Stomach smooth muscle (tissue), 2 donors: ENCODE results near the gene GTF2F2.
A peak's percentile ranks its signal among the peaks of the same experiment; 100 is the strongest.
"Not testable (repeated sequence)": the region's sequence is repeated elsewhere in the genome, so short reads cannot be mapped to it uniquely, and the experiment has no call there.

Source experiments
- H3K27ac ChIP-seq: one replicate; pipeline ENCODE4 v1.7.0; 2013; ENCODE audit warnings: mild to moderate bottlenecking, low read length, inconsistent platforms
- H3K27me3 ChIP-seq, 2 donors: one replicate each; pipeline ENCODE4 v1.7.0; 2013; ENCODE audit warnings: low read length in 2 of 2; ENCODE audit not compliant: insufficient read depth in 2 of 2, control insufficient read depth in 1 of 2
- H3K36me3 ChIP-seq, 2 donors: one replicate each; pipeline ENCODE4 v1.7.0; 2013; ENCODE audit warnings: low read length in 2 of 2; ENCODE audit not compliant: control insufficient read depth in 2 of 2, insufficient read depth in 2 of 2
- H3K4me1 ChIP-seq: one replicate; pipeline ENCODE4 v1.7.0; 2013; ENCODE audit warnings: low read length; ENCODE audit not compliant: control insufficient read depth, insufficient read depth
- H3K4me3 ChIP-seq, 2 donors: one replicate each; pipeline ENCODE4 v1.7.0; 2013; ENCODE audit warnings: low read length in 2 of 2
- H3K9ac ChIP-seq, 2 donors: one replicate each; pipeline ENCODE4 v1.7.0; 2013; ENCODE audit warnings: low read length in 2 of 2, mild to moderate bottlenecking in 1 of 2
- H3K9me3 ChIP-seq, 2 donors: one replicate each; pipeline ENCODE4 v1.7.0; 2013; ENCODE audit warnings: low read length in 2 of 2; ENCODE audit not compliant: control insufficient read depth in 2 of 2
- donor health status: healthy.
- donor health status: Pancreatic carcinoma.

GTF2F2 gene

DNA sequence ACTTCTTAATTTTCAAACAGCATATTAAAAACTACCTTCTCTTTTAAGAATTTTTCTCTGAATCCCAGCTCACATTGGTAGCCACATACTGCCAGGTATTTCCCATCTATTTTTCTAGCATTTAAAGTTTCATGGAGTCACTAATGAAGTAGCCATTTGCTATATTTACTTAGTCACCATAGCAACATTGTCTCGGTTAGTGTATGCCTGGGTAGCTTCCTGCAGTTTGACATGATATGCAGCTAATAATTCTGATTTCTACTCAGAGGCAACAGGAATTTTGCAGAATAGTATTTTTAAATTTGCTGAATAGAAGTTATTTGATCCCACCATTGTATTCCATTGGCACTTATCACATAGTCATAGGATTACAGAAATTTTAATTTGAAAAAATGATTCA lies 111.4 kb downstream of the GTF2F2 start:
- Histone ChIP-seq H3K27ac (peak overlapping the region; percentile 41), H3K4me1 (no peaks in the 10 kb centered on the region), H3K9ac (no peak overlapping the region), H3K4me3 (no peak overlapping the region), H3K9me3 (no peaks in the 10 kb centered on the region), H3K27me3 (no peaks in the 10 kb centered on the region), H3K36me3 (no peaks in the 10 kb centered on the region)

DNA sequence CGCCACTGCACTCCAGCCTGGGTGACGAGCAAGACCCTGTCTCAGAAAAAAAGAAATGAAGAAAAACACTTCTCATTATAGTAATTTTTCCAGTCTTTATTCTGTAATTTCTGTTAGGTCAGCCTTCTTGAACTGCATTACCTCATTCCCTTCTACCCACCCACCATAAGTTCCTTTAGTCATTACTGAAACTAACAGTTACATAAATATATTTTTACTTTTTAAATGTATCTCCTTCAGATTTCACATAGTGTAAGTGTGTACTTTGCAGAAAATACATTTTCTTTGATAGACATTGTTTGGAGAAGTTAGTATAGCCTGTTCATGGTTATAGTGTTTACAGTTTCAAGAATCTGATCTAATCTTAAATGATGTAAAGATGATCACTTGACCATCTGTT lies 112.3 kb downstream of the GTF2F2 start:
- Histone ChIP-seq H3K9ac (no peak overlapping the region), H3K4me3 (no peak overlapping the region), H3K4me1 (no peaks in the 10 kb centered on the region), H3K9me3 (no peaks in the 10 kb centered on the region), H3K27ac (no peak overlapping the region), H3K36me3 (no peaks in the 10 kb centered on the region), H3K27me3 (no peaks in the 10 kb centered on the region)

DNA sequence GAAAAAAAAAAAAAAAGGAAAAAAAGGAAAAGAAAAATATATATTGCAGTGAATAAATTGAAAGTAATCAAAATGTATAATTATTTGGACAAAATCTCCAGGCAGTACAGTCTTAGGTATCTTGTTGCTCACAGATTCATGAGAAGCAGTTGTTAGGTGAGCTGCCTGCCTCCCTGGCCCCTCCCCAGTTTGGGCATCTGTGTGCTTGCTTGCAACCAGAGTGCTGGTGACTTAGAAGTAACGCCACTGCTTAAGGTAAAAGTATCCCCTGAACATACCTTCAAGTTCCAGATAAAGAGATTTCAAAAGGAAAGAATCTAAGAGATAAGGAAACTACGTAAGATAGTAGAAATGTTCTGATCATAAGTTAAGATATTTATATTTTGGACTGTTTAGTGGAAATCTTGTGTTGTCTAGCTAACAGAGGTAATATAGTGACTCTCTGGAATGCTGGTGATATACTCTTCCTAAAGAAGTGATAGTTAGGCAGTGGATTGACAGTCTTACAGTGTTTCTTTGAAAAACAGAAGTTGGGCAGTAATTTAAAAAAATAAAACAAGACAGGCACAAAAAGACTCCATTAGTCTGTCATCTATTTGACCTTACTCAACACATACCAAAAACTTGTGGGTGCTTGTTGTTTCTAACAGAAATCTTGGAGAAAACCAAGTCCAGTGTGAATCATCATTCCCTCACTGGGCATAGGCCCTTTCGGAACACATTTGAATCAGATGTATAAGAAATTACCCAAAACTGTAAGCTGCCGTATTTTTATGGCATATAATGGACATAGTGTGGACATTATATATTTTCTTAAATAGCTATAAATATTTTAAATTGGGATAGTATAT lies 118.9 kb downstream of the GTF2F2 start:
- Histone ChIP-seq H3K27ac (no peak overlapping the region), H3K9ac (no peak overlapping the region), H3K27me3 (no peaks in the 10 kb centered on the region), H3K9me3 (no peaks in the 10 kb centered on the region), H3K4me3 (no peak overlapping the region), H3K4me1 (no peaks in the 10 kb centered on the region), H3K36me3 (no peaks in the 10 kb centered on the region)

DNA sequence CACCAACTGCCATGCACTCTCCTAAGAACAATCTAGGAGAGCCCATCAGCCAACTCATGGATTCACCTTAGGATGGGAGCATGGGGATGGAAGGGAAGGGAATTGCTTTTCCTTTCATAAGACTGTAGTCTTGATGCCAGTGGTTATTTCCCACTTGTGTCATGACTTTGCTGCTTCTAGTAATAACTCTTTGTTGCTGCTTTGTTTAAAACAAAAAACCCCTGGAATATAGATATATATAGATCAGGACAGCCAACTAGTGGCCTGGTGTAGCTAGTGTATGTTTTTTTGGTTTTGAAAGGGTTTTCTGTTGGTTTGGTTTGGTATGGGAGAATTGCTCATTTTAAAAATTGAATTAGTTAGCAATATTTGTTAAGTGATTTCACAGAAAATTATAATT lies 119.8 kb downstream of the GTF2F2 start:
- no peaks in the 10 kb centered on the region for H3K9me3 ChIP-seq
- no peaks in the 10 kb centered on the region for H3K36me3 ChIP-seq
- H3K4me3 ChIP-seq = no peak overlapping the region
- no peaks in the 10 kb centered on the region for H3K4me1 ChIP-seq
- H3K27ac ChIP-seq = no peak overlapping the region
- H3K27me3 ChIP-seq = no peaks in the 10 kb centered on the region
- H3K9ac ChIP-seq = no peak overlapping the region

DNA sequence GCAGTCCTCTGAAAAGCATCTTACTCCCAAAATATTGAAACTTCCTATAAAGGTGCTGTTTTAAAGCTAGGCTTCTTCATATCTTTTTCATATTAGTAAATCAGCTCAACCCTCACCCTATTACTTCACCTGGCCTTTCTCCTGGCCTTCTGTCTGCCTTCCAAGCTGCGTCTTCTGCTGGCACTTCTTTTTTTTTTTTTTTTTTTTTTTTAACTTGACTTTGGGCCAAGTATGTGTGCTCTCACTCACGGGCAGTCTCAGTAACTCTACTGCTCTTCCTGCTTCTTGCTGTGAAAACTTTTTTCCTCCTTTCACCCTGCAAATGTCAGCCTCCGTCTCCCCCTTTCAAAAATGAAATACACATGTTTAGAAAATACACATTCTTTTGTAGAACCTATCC lies 121.8 kb downstream of the GTF2F2 start:
- Histone ChIP-seq H3K4me3 (peak overlapping the region; percentile 23 to 46), H3K4me1 (no peaks in the 10 kb centered on the region), H3K27ac (no peak overlapping the region), H3K9ac (peak overlapping the region in 1 of 2 donors; percentile 52), H3K36me3 (no peaks in the 10 kb centered on the region), H3K27me3 (no peaks in the 10 kb centered on the region), H3K9me3 (no peaks in the 10 kb centered on the region)

DNA sequence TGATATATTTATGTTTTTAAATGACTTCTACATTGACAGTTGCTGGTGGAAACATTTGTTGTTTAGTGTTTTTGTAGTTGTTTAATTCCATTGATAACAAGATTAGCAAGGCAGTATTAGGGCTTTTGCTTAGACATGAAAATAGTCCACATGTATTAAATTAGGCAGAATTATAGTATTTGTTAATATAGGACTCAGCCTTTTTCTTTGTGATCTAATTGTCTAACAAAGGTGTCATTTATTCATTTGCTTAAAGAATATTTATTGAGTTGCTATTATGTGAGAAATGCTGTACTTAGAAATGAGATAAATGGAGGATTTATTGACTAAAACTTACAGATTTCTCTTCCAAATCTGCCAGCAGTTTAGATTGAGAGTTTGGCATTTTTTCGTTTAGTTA lies 122.2 kb downstream of the GTF2F2 start:
- Histone ChIP-seq H3K9ac (no peak overlapping the region), H3K4me1 (no peaks in the 10 kb centered on the region), H3K27ac (no peak overlapping the region), H3K27me3 (no peaks in the 10 kb centered on the region), H3K9me3 (no peaks in the 10 kb centered on the region), H3K4me3 (no peak overlapping the region), H3K36me3 (no peaks in the 10 kb centered on the region)

DNA sequence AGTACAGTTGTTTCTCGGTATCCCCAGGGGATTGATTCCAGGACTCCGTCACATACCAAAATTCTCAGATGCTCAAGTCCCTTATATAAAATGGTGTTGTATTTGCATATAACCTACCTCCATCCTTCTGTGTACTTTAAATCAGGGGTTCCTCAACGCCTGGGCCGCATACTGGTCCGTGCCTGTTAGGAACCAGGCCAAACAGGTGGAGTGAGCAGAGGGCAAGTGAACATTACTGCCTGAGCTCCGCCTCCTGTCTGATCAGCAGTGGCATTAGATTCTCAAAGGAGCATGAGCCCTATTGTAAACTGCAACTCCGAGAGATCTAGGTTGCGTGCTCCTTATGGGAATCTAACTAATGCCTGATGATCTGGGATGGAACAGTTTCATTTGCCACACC lies 122.8 kb downstream of the GTF2F2 start:
- no peaks in the 10 kb centered on the region for H3K9me3 ChIP-seq

DNA sequence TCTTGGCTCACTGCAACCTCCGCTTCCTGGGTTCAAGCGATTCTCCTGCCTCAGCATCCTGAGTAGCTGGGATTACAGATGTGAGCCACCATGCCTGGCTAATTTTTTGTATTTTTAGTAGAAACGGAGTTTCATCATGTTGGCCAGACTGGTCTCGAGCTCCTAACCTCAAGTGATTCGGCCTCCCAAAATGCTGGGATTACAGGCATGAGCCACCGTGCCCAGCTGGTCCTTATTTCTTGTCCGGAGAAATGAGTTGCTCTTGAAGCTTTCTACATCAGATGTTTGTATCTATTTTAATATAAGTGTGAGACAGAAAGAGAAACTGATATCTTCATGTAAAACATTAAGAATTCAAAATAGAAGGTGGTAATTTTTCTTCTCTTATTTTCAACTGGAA lies 124.4 kb downstream of the GTF2F2 start:
- H3K4me3 ChIP-seq, H3K27me3 ChIP-seq, H3K36me3 ChIP-seq, H3K9me3 ChIP-seq, H3K4me1 ChIP-seq, H3K9ac ChIP-seq, H3K27ac ChIP-seq: not testable (repeated sequence)

More for the DNA sequence above, 122.8 kb downstream of the GTF2F2 start:
- Histone ChIP-seq H3K36me3 (no peaks in the 10 kb centered on the region), H3K27ac (no peak overlapping the region), H3K9ac (peak overlapping the region in 1 of 2 donors; percentile 51), H3K4me1 (no peaks in the 10 kb centered on the region), H3K4me3 (peak overlapping the region; percentile 40 to 43), H3K27me3 (no peaks in the 10 kb centered on the region)

DNA sequence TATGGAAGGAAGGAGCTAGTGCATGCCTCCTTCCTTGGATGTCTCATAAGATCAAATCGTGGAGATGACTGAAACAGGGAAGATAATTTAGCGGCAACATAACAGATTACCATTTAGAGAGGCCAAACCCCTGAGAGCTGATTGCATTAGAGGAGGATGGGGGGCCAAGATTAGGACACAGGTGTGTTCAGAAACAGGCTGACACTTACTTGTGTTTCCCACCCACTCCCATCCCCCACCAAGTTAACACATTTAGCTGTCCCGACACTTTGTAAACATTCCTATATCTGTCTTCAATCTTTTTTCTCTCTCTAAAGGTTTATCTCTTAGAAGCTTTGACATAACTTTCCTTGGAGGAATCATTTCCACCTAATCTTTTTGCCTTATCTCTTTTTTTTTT lies 129.4 kb downstream of the GTF2F2 start:
- Histone ChIP-seq H3K9ac (no peak overlapping the region), H3K27me3 (no peaks in the 10 kb centered on the region), H3K4me1 (peaks cover 8% of the 10 kb centered on the region), H3K4me3 (no peak overlapping the region), H3K9me3 (no peaks in the 10 kb centered on the region), H3K36me3 (peaks cover 3 to 4% of the 10 kb centered on the region in 2 donors), H3K27ac (no peak overlapping the region)

DNA sequence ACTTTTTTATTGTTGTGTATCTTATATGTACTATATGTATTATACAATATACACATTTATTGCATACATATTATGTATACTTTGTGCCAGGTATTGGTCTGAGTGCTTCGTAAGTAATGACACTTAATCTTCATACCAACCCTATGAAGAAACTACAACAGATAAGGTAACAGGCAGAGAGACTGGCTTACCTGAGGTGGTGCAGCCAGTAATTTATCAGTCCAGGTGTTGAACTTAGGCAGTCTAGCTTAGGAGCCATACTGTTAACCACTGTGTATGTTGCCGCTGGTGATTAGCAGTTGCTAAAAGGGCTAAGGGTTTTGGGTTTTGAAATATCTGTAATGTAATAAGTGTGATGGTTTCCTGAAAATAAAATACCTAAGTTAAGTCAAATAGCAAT lies 134.1 kb downstream of the GTF2F2 start:
- H3K27ac ChIP-seq = no peak overlapping the region

DNA sequence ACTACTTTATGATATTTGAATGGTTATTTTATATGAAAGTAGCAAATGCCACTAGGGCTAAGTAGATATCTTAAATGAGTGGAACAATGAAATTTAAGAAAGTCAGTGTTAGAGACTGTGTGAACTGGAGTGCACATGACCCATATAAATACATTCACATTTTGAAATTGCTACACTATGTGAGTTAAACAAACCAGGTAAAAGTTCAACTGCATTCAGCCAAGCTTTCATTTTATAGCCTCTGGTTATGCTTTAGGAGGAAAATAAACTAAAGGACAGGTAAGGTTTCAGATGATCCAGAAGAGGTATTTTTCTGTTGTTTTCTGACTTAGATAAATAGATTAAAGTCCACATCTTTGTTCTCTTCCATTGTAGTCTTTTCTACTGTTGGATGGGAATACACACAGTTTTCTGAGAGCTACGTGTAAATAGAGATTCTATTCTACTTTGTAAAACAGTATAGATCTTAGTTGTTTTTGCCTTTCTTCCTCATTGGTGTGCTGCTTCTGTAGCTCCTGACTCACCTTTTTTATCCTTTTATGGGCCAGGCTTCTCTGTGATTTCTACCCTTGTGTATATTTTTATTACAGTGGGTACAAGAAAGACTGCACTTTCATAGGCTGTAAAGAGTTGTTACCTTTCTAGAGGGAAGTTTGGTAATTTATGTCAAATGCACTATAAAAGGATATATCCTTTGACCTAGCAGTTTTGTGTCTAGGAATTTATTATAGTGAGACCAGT lies 135.1 kb downstream of the GTF2F2 start:
- Histone ChIP-seq H3K9ac (no peak overlapping the region), H3K27me3 (no peaks in the 10 kb centered on the region), H3K27ac (no peak overlapping the region), H3K36me3 (peaks cover 3 to 4% of the 10 kb centered on the region in 2 donors), H3K4me3 (no peak overlapping the region), H3K9me3 (no peaks in the 10 kb centered on the region), H3K4me1 (peaks cover 2% of the 10 kb centered on the region)

More for the DNA sequence above, 134.1 kb downstream of the GTF2F2 start:
- Histone ChIP-seq H3K4me1 (peaks cover 10% of the 10 kb centered on the region), H3K9ac (no peak overlapping the region), H3K36me3 (peaks cover 3 to 4% of the 10 kb centered on the region in 2 donors), H3K27me3 (no peaks in the 10 kb centered on the region), H3K4me3 (no peak overlapping the region), H3K9me3 (no peaks in the 10 kb centered on the region)
